ENCODE measurements around the gene COL20A1.

The COL20A1 gene

GRCh38 chr20:63277466-63278272, 15.3 kb upstream of the COL20A1 start:
- DNase-seq (ENCODE audit: low read depth in 2 of 3, low spot score in 1 of 3), result no peak

- no peak for DNase-seq (ENCODE audit: low read depth in 2 of 3, low spot score in 1 of 3)
Measured at GRCh38 chr20:63278661-63279060, 14.3 kb upstream of the COL20A1 start.

- DNase-seq (ENCODE audit: low read depth in 2 of 3, low spot score in 1 of 3), result no peak
Measured at GRCh38 chr20:63279931-63280330, 13.1 kb upstream of the COL20A1 start.

DNA sequence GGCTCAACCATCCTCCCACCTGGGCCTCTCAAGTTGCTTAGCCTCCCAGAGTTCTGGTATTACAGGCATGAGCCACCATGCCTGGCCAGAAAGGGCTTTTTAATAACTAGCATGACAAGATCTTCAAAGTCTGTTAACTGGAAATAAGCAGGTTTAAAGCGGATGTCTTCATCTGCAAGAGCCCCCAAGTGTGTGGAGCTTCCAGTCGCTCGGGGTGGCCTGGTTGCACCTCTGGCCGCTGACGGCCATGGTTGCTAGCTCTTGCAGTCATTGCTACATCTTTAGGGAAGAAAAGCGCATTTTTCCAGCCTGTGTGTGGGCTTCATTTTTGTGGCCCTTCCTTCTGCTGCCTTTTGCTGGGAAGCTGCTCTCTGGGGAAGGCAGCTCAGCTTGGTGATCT, 12.6 kb upstream of the COL20A1 start:
- no peak for DNase-seq (ENCODE audit: low read depth in 2 of 3, low spot score in 1 of 3)

GRCh38 chr20:63280929-63281545, 11.9 kb upstream of the COL20A1 start:
- no peak for DNase-seq (ENCODE audit: low read depth in 2 of 3, low spot score in 1 of 3)

DNA sequence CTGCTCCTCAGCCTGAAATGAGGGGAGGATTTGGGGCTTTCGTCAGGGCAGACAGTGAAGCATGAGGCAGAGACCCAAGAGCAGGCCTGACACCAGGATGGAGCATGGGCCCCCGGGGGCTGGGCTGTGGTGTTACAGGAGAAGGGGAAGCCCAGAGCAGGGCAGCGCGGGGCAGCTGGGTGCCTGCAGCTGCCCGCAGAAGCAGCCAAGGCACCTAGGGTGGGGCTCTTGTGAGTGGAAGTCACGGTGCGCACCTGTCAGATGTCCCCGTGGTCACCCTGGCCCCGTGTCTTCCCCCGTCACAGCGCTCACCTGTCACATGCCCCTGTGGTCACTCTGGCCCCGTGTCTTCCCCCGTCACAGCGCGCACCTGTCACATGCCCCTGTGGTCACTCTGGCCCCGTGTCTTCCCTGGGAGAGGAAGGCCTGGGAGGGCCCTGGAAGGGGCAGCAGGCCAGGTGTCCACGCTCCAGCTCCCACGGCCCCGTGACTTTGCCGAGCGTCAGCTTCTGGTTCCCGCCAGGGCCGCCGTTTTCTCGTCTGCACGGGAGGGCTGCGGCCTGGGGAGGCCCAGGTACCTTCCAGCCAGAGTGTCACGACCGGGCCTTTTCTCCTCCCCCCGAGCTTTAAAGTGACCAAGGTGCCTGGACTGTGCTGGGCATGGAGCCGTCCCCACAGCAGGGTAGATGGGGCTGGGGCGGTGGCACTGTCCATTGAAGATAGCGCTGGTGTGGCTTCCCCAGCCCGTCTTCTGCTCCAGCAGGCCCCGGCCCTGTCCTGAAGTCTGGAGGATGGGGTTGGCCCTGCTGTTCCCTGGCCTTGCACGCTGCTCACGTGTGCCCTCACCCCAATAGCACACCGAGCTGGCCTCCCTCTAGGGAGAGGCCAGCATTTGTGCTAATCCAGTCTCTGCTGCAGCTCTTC, 11.0 kb upstream of the COL20A1 start:
- DNase-seq (ENCODE audit: low read depth in 2 of 3, low spot score in 1 of 3), result no peak

GRCh38 chr20:63282946-63283345, 10.0 kb upstream of the COL20A1 start:
- DNase-seq (ENCODE audit: low read depth in 2 of 3, low spot score in 1 of 3), result no peak

DNA sequence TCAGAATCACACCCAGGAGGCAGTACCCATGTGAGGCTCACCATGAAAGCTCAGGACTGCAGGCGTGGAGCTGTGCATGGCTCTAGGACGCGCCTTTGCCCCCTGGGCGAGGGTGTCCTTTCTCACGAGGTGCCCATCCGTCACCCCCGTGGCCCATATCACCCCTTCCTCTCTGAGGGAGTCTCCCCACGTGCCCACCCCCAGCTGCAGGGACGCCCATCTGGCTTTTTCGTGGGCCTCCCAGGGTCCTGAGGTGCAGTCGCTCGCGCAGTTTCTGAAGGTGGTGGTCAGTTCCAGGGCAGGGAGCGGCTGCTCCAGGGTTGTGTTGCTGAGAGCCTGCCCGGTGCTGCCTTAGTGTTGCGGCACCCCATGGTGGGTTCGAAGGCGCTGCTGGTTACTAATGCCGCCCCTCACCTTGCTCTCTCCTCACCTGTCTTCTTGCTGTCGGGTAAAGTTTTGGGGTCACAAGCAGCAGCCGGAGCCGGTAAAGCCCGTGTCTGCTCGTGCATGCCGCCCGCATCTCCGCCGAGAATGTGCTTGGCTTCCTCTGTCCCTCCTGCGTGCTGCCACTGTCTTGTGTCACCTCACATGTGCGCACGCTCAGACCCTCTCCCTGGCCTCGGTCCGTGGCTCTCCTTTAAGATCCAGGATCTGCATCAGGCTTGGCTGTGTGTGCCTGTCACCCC, 9.4 kb upstream of the COL20A1 start:
- DNase-seq (ENCODE audit: low read depth in 2 of 3, low spot score in 1 of 3), result no peak

DNA sequence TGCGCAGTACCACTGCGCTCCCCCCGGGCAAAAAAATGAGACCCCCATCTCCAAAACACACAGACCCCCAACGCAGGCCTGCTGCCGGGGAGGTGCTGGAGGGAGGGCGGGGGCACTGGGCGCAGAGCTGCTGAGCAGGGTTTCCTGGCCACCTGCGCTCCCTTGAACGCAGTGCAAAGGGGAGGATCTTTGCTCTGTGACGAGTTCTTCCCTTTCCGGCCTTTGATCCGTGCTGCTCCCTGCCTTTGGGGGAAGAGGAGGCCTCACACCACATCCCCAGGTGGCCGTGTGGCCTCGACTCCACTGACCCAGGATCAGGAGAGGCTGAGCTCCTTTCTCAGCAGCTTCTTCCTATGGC, 8.9 kb upstream of the COL20A1 start:
- no peak for DNase-seq (ENCODE audit: low read depth in 2 of 3, low spot score in 1 of 3)

DNA sequence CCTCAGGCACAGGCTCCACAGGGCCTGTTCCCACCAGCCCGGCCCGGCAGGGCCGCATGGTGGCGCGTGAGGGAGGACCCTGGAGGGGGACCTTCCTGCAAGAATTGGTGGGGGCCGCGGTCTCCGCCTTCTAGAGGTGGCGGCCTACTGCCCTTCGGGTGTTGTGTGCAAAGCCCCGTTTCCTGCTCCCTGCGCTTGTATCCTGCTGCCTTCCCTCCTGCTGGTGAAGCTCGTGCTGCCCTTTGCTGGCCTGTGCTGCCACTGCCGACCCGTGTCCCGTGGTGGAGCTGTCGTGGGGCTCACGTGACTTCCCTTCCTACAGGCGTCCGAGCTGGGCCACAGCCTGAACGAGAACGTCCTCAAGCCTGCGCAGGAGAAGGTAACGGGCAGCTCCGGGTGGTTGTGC, 8.4 kb upstream of the COL20A1 start:
- DNase-seq (ENCODE audit: low read depth in 2 of 3, low spot score in 1 of 3), result no peak

- DNase-seq (ENCODE audit: low read depth in 2 of 3, low spot score in 1 of 3), result no peak
Measured at GRCh38 chr20:63284981-63285524, 7.9 kb upstream of the COL20A1 start.

GRCh38 chr20:63285636-63286615, 7.1 kb upstream of the COL20A1 start:
- DNase-seq (ENCODE audit: low read depth in 2 of 3, low spot score in 1 of 3), result no peak

- no peak for DNase-seq (ENCODE audit: low read depth in 2 of 3, low spot score in 1 of 3)
Measured at GRCh38 chr20:63286781-63287696, 5.9 kb upstream of the COL20A1 start.

GRCh38 chr20:63287697-63288580, 5.0 kb upstream of the COL20A1 start:
- DNase-seq (ENCODE audit: low read depth in 2 of 3, low spot score in 1 of 3), result no peak

GRCh38 chr20:63288581-63289251, 4.3 kb upstream of the COL20A1 start:
- no peak for DNase-seq (ENCODE audit: low read depth in 2 of 3, low spot score in 1 of 3)

GRCh38 chr20:63289311-63290135, 3.5 kb upstream of the COL20A1 start:
- no peak for DNase-seq (ENCODE audit: low read depth in 2 of 3, low spot score in 1 of 3)
